Smooth muscle cell (in vitro differentiated cells): ENCODE measurements around the gene GAS2L1. TPM values are rescaled to one million over a fixed set of nuclear protein-coding genes. Genes with fewer than 3 reads are reported as not detected.

Experiments used
- DNase-seq: peaks from one replicate; lab custom pipeline; 2025; ENCODE audit not compliant: unreplicated experiment; lab: John Stamatoyannopoulos, UW
- H2AFZ ChIP-seq: fragments of 200-600 bp; sonication (generic); 2 replicates; pipeline ENCODE4 v1.6.0; 2016; ENCODE audit warnings: antibody characterized with exemption, low read depth, mild to moderate bottlenecking
- H3F3A ChIP-seq: fragments of 200-600 bp; sonication (generic); 2 replicates; pipeline ENCODE4 v1.6.0; 2017; ENCODE audit warnings: antibody characterized with exemption, low read depth
- H3K27ac ChIP-seq: fragments of 200-600 bp; sonication (generic); 2 replicates; pipeline ENCODE4 v1.5.1; 2016; ENCODE audit warnings: low read depth, mild to moderate bottlenecking
- H3K27me3 ChIP-seq: fragments of 200-600 bp; sonication (generic); 2 replicates; pipeline ENCODE4 v1.6.1; 2016; ENCODE audit warnings: low read depth, mild to moderate bottlenecking
- H3K36me3 ChIP-seq: fragments of 200-600 bp; sonication (generic); 2 replicates; pipeline ENCODE4 v1.5.1; 2016; ENCODE audit warnings: low read depth
- H3K4me1 ChIP-seq: fragments of 200-600 bp; sonication (generic); 2 replicates; pipeline ENCODE4 v1.5.1; 2016; ENCODE audit warnings: low read depth
- H3K4me2 ChIP-seq: fragments of 200-600 bp; sonication (generic); 2 replicates; pipeline ENCODE4 v1.6.0; 2016; ENCODE audit warnings: mild to moderate bottlenecking
- H3K4me3 ChIP-seq: fragments of 200-600 bp; sonication (generic); 2 replicates; pipeline ENCODE4 v1.5.1; 2016; ENCODE audit warnings: mild to moderate bottlenecking
- H3K79me2 ChIP-seq: fragments of 200-600 bp; sonication (generic); 2 replicates; pipeline ENCODE4 v1.6.0; 2016; ENCODE audit warnings: low read depth, mild to moderate bottlenecking
- H3K9ac ChIP-seq: fragments of 200-600 bp; sonication (generic); 2 replicates; pipeline ENCODE4 v1.6.0; 2016; ENCODE audit warnings: low read depth
- H3K9me3 ChIP-seq: fragments of 200-600 bp; sonication (generic); replicated peaks from 2 replicates; pipeline ENCODE4 v1.5.1; 2016; ENCODE audit warnings: low read depth
- H4K20me1 ChIP-seq: fragments of 200-600 bp; sonication (generic); 2 replicates; pipeline ENCODE4 v1.6.0; 2016; ENCODE audit warnings: low read depth
- whole genome bisulfite sequencing: methylation state at CpG from one replicate; pipeline ENCODE4 v1.1.7; 2016; ENCODE audit warnings: low lambda C conversion rate; 5-methylcytosine and 5-hydroxymethylcytosine counted together
- polyA plus RNA-seq: library from polyadenylated mRNA; unstranded; fragments of >200 nt; fragmentation: Nextera tagmentation; extraction: Ambion mirVana; gene quantifications from 2 replicates; pipeline ENCODE4 v1.2.1, GENCODE V29; 2016
- total RNA-seq: library from RNA; depleted of rRNA; stranded (reverse); fragments of >200 nt; gene quantifications from 2 replicates; pipeline ENCODE4 v1.2.3, GENCODE V29; 2014
- TF ChIP-seq, protein P1 (sequence below): fragments of 200-600 bp; sonication (generic); IDR thresholded peaks from 2 replicates; pipeline ENCODE4 v1.5.1; 2017; ENCODE audit warnings: borderline replicate concordance, mild to moderate bottlenecking, antibody characterized with exemption; ENCODE audit not compliant: insufficient read depth, poor library complexity, severe bottlenecking

The GAS2L1 gene
- total and polyA plus RNA-seq, 2 experiments from 2014 or later = 7.8 to 31.7 TPM

DNA sequence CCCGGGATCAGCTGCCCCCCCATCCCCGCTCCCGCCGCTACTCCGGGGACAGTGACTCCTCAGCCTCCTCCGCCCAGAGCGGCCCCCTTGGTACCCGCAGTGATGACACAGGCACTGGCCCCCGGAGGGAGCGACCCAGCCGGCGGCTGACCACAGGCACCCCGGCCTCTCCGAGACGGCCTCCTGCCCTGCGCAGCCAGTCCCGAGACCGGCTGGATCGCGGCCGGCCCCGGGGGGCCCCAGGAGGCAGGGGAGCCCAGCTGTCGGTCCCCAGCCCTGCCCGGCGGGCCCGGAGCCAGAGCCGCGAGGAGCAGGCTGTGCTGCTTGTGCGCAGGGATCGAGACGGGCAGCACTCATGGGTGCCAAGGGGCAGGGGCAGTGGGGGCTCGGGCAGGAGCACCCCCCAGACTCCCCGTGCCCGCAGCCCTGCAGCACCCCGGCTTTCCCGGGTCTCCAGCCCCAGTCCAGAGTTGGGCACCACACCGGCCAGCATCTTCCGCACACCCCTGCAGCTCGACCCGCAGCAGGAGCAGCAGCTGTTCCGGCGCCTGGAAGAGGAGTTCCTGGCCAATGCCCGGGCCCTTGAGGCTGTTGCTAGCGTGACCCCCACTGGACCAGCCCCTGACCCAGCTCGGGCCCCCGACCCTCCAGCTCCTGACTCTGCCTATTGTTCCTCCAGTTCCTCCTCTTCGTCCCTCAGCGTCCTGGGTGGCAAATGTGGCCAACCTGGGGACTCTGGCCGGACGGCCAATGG lies 5.2 kb downstream of the GAS2L1 start:
- Histone ChIP-seq H3K9me3 (no peaks in the 10 kb centered on the region), H3K27ac (peak overlapping the region; percentile 75), H3F3A (no peaks in the 10 kb centered on the region), H3K9ac (peak overlapping the region; percentile 86), H3K4me1 (peaks cover 7% of the 10 kb centered on the region), H2AFZ (no peak overlapping the region), H3K79me2 (peaks cover 8% of the 10 kb centered on the region), H3K36me3 (no peaks in the 10 kb centered on the region), H3K4me3 (no peak overlapping the region), H3K27me3 (peaks cover 36% of the 10 kb centered on the region), H3K4me2 (peak overlapping the region; percentile 55), H4K20me1 (peaks cover 9% of the 10 kb centered on the region)
- WGBS = 91% methylated on average over 30 of the region's 50 CpGs
- DNase-seq = no peak
- TF ChIP-seq, protein P1, sequence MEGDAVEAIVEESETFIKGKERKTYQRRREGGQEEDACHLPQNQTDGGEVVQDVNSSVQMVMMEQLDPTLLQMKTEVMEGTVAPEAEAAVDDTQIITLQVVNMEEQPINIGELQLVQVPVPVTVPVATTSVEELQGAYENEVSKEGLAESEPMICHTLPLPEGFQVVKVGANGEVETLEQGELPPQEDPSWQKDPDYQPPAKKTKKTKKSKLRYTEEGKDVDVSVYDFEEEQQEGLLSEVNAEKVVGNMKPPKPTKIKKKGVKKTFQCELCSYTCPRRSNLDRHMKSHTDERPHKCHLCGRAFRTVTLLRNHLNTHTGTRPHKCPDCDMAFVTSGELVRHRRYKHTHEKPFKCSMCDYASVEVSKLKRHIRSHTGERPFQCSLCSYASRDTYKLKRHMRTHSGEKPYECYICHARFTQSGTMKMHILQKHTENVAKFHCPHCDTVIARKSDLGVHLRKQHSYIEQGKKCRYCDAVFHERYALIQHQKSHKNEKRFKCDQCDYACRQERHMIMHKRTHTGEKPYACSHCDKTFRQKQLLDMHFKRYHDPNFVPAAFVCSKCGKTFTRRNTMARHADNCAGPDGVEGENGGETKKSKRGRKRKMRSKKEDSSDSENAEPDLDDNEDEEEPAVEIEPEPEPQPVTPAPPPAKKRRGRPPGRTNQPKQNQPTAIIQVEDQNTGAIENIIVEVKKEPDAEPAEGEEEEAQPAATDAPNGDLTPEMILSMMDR = no peak

DNA sequence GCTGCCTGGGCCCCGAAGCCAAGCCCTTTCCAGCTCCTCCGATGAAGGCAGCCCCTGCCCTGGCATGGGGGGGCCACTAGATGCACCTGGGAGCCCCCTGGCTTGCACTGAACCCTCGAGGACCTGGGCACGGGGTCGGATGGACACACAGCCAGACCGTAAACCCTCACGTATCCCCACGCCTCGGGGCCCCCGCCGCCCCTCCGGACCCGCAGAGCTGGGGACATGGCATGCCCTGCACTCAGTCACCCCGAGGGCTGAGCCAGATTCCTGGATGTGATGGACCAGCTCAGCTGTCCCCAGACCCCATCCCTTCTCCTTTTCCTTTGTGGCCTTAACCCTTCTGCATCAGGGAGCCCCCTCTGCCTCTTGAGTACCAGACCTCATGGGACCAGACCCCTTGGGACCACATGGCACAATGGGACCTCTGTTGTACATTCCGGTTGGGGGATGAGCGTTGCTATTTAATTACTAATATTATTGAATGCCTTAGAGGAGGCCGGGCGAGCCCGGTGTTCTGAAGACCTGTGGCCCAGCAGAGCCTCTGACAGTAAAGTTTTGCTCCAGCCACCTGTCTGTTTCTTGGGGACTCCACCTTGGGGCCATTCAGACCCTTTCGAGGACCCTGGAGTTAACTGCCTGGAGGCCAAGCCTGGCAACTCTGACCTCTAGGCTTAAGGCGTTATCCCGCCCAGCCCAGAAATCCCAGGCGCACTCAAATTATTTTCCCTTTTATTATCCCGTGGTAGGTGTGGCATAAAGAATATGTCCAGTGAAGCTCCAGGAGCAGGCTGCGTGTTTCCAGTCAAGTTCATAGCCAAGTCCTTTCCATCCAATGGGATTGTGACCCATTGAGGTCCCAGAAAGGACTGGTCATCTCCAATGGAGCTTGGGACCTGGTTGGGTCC lies 6.0 kb downstream of the GAS2L1 start:
- TF ChIP-seq, protein P1 = no peak
- no peak for DNase-seq

DNA sequence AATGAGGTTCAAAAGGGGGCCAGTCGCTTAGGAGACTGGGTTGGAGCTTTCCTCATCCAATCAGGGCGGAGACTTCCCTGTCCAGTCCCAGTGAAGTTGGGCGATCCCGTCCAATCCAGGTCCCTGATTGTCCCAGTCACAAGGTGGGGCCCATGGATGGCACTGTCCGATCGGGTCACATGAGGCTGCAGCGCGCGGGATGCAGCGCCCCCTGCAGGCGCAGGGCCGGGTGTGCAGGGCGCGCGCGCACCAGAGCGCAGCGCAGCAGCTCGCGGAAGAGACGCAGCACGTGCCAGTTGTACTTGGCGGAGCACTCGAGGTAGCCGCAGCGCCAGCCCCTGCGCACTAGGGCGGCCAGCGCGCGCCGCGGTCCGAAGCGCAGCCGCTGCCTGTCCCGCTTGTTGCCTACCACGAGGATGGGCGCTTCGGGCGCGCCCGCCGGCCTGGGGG lies 6.7 kb downstream of the GAS2L1 start:
- Histone ChIP-seq H3K27me3 (peaks cover 39% of the 10 kb centered on the region), H3K79me2 (no peaks in the 10 kb centered on the region), H3F3A (no peaks in the 10 kb centered on the region), H4K20me1 (peaks cover 9% of the 10 kb centered on the region), H3K4me3 (no peak overlapping the region), H3K9ac (no peak overlapping the region), H3K4me1 (peaks cover 2% of the 10 kb centered on the region), H3K27ac (no peak overlapping the region), H3K4me2 (no peak overlapping the region), H3K36me3 (no peaks in the 10 kb centered on the region), H3K9me3 (no peaks in the 10 kb centered on the region), H2AFZ (no peak overlapping the region)
- TF ChIP-seq, protein P1 = peak; percentile 75
- no peak for DNase-seq
- WGBS = 45% methylated on average over 43 of the region's 44 CpGs

More for the DNA sequence above, 6.0 kb downstream of the GAS2L1 start:
- H3K4me1 ChIP-seq = peaks cover 3% of the 10 kb centered on the region
- peaks cover 3% of the 10 kb centered on the region for H3K79me2 ChIP-seq
- no peak overlapping the region for H3K27ac ChIP-seq
- no peaks in the 10 kb centered on the region for H3F3A ChIP-seq
- H3K9ac ChIP-seq = no peak overlapping the region
- H4K20me1 ChIP-seq = peaks cover 9% of the 10 kb centered on the region
- H3K4me2 ChIP-seq = no peak overlapping the region
- no peak overlapping the region for H3K4me3 ChIP-seq
- H3K36me3 ChIP-seq = no peaks in the 10 kb centered on the region
- no peak overlapping the region for H2AFZ ChIP-seq
- WGBS = 97% methylated on average over 25 of the region's 25 CpGs
- no peaks in the 10 kb centered on the region for H3K9me3 ChIP-seq
- H3K27me3 ChIP-seq = peaks cover 39% of the 10 kb centered on the region
